ENCODE measurements around the gene MUC4. TPM values are rescaled to one million over a fixed set of nuclear protein-coding genes. Genes with fewer than 3 reads are reported as not detected.
"Not testable (repeated sequence)": the region's sequence is repeated elsewhere in the genome, so short reads cannot be mapped to it uniquely, and the experiment has no call there.

The MUC4 gene
- total RNA-seq, 1 experiment from 2014 or later: not detected

GRCh38 chr3:195752546-195753331 lies 59.0 kb downstream of the MUC4 start:
- Histone ChIP-seq H3K27me3 (replicated peaks) (peaks cover 19% of the 10 kb centered on the region), H3K4me3 (no peak overlapping the region), H3K27ac (no peak overlapping the region), H3K36me3 (no peaks in the 10 kb centered on the region), H3K9me3 (replicated peaks) (no peaks in the 10 kb centered on the region), H3K4me1 (replicated peaks) (no peaks in the 10 kb centered on the region; the same call in 1 of the 2 replicates)
- no peak for DNase-seq (ENCODE audit: low read depth in 1 of 2, low spot score in 2 of 2)

DNA sequence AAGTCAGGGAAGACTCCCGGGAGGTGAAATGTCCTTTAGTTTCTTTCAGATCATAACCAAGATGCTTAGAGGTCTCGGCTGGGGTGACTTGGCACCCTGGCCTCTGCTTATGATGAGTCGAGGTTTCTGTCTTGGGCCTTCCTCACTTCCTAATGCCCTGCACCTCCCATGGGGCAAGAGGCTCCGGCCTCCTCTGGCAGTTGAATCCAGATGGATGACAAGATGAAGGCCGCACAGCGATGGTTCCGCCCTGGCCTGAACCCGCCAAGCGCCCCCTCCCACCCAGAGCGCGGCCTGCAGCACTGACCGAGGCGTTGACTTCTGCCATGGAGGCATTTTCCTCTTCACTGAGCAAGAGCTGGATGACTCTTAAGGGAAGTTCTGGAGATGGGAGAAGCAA lies 59.7 kb downstream of the MUC4 start:
- Histone ChIP-seq H3K27me3 (replicated peaks) (peaks cover 23% of the 10 kb centered on the region), H3K27ac (no peak overlapping the region), H3K9me3 (replicated peaks) (no peaks in the 10 kb centered on the region), H3K36me3 (no peaks in the 10 kb centered on the region), H3K4me3 (no peak overlapping the region), H3K4me1 (replicated peaks) (no peaks in the 10 kb centered on the region; the same call in 1 of the 2 replicates)
- no peak for DNase-seq (ENCODE audit: low read depth in 1 of 2, low spot score in 2 of 2)

GRCh38 chr3:195751560-195751959 lies 60.2 kb downstream of the MUC4 start:
- no peak overlapping the region for H3K27ac ChIP-seq
- H3K36me3 ChIP-seq: no peaks in the 10 kb centered on the region
- DNase-seq (ENCODE audit: low read depth in 1 of 2, low spot score in 2 of 2): no peak

GRCh38 chr3:195750797-195751520 lies 60.8 kb downstream of the MUC4 start:
- no peak overlapping the region for H3K27ac ChIP-seq
- no peak overlapping the region for H3K4me3 ChIP-seq
- no peak for DNase-seq (ENCODE audit: low read depth in 1 of 2, low spot score in 2 of 2)
- no peaks in the 10 kb centered on the region for H3K9me3 ChIP-seq (replicated peaks)
- peaks cover 23% of the 10 kb centered on the region for H3K27me3 ChIP-seq (replicated peaks)
- no peaks in the 10 kb centered on the region for H3K4me1 ChIP-seq (replicated peaks)
- no peaks in the 10 kb centered on the region for H3K36me3 ChIP-seq

More at GRCh38 chr3:195751560-195751959, 60.2 kb downstream of the MUC4 start:
- H3K4me1 ChIP-seq (replicated peaks): no peaks in the 10 kb centered on the region
- no peak overlapping the region for H3K4me3 ChIP-seq
- H3K27me3 ChIP-seq (replicated peaks): peaks cover 24% of the 10 kb centered on the region
- H3K9me3 ChIP-seq (replicated peaks): no peaks in the 10 kb centered on the region

DNA sequence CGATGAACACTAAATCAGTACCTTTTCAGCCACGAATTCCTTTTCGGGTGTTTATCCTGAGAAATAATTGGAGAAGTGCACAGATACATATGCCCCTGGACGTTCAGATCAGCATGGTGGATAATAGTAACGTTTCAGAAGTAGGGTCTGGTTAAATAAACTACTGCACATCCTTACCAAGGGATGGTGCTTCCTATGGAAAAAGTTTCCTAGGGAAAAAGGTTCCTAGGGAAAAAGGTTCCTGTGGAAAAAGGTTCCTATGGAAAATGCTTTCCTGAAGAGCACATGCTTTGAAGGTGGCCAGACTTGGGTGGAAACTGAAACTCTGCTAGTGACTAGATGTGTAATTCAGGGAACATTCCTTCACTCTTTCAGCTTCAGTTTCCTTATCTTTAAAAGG lies 62.6 kb downstream of the MUC4 start:
- H3K4me1 ChIP-seq (replicated peaks); H3K36me3 ChIP-seq; H3K27ac ChIP-seq; H3K4me3 ChIP-seq; DNase-seq (ENCODE audit: low read depth in 1 of 2, low spot score in 2 of 2); H3K9me3 ChIP-seq (replicated peaks): not testable (repeated sequence)
- peaks cover 38% of the 10 kb centered on the region for H3K27me3 ChIP-seq (replicated peaks)

GRCh38 chr3:195748661-195749060 lies 63.1 kb downstream of the MUC4 start:
- DNase-seq (ENCODE audit: low read depth in 1 of 2, low spot score in 2 of 2): no peak
- H3K4me1 ChIP-seq (replicated peaks): no peaks in the 10 kb centered on the region
- no peak overlapping the region for H3K4me3 ChIP-seq
- H3K27ac ChIP-seq: no peak overlapping the region
- no peaks in the 10 kb centered on the region for H3K9me3 ChIP-seq (replicated peaks)
- no peaks in the 10 kb centered on the region for H3K36me3 ChIP-seq
- H3K27me3 ChIP-seq (replicated peaks): peaks cover 38% of the 10 kb centered on the region

DNA sequence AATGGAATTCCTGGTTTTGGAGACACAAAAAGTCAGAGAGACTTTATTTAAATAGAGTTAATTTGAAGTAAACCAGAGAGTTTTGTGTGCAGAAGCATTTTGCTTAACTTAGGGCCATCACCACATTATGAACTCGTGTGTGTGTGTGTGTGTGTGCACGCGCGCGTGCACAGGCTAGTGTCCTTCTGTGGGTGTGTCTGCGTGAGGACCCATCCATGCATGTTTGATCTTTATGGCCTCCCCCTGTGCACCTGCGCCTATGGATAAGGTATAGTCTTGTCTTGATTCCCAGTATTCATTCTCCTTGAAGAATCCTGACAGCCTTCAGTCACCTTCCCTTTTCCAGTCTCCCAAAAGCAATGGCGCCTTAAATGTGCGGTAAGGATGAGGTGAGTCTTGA lies 65.0 kb downstream of the MUC4 start:
- no peaks in the 10 kb centered on the region for H3K4me1 ChIP-seq (replicated peaks)
- no peak for DNase-seq (ENCODE audit: low read depth in 1 of 2, low spot score in 2 of 2)
- no peaks in the 10 kb centered on the region for H3K36me3 ChIP-seq
- no peak overlapping the region for H3K27ac ChIP-seq
- H3K4me3 ChIP-seq: no peak overlapping the region
- no peaks in the 10 kb centered on the region for H3K9me3 ChIP-seq (replicated peaks)
- H3K27me3 ChIP-seq (replicated peaks): peaks cover 48% of the 10 kb centered on the region

GRCh38 chr3:195746346-195746745 lies 65.4 kb downstream of the MUC4 start:
- Histone ChIP-seq H3K27me3 (replicated peaks) (peaks cover 48% of the 10 kb centered on the region), H3K27ac (no peak overlapping the region), H3K9me3 (replicated peaks) (no peaks in the 10 kb centered on the region), H3K4me3 (no peak overlapping the region), H3K36me3 (no peaks in the 10 kb centered on the region), H3K4me1 (replicated peaks) (no peaks in the 10 kb centered on the region)
- no peak for DNase-seq (ENCODE audit: low read depth in 1 of 2, low spot score in 2 of 2)

DNA sequence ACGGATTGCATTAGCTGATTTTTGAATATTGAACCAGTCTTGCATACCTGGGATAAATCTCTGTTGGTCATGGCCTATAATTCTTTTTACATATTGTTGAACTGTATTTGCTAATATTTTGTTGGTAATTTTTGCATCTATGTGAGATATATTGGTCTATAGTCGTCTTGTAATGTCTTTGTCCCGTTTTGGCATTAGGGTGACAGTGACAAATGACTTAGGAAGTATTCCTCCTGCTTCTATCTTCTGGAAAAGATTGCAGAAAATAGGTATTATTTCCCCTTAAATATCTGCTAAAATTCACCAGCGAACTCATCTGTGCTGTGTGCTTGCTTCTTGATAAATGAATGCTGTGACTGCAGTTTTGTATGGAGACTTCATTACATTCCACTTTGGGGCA lies 67.3 kb downstream of the MUC4 start:
- peaks cover 53% of the 10 kb centered on the region for H3K27me3 ChIP-seq (replicated peaks)
- no peak for DNase-seq (ENCODE audit: low read depth in 1 of 2, low spot score in 2 of 2)

DNA sequence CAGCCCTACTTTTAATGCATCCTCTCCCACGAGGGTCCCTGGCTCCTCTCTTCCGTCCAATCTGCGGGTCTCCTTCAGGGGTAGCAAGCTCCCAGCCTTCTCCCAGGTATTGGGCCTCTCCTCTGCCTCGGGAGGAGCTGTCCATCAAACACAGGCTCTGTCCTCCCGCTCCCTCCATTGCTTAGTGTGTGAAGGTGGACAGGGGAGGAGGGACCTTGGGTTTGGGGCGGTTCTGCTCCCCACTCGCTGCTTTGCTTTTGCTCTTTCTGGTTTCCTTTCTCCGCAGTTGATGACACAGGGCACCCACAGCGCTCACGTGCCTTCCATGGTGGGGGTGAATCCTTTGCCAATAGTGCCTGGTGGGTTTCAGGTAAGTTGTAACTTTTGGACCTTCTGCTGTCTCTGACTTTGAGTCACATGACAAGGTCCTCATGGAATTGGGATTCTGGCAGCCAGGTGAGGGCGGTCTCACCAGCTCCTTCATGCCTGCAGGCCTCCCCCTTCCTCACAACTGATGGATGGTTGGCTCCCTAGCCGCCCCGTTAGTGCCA lies 72.1 kb downstream of the MUC4 start:
- Histone ChIP-seq H3K27me3 (replicated peaks) (peaks cover 39% of the 10 kb centered on the region), H3K4me1 (replicated peaks) (no peaks in the 10 kb centered on the region), H3K4me3 (no peak overlapping the region), H3K9me3 (replicated peaks) (no peaks in the 10 kb centered on the region), H3K27ac (no peak overlapping the region), H3K36me3 (no peaks in the 10 kb centered on the region)
- DNase-seq (ENCODE audit: low read depth in 1 of 2, low spot score in 2 of 2): no peak

More for the DNA sequence above, 67.3 kb downstream of the MUC4 start:
- H3K4me3 ChIP-seq: no peak overlapping the region
- no peaks in the 10 kb centered on the region for H3K36me3 ChIP-seq
- no peaks in the 10 kb centered on the region for H3K4me1 ChIP-seq (replicated peaks)
- H3K27ac ChIP-seq: no peak overlapping the region
- no peaks in the 10 kb centered on the region for H3K9me3 ChIP-seq (replicated peaks)

- no peaks in the 10 kb centered on the region for H3K36me3 ChIP-seq
Measured at GRCh38 chr3:195738274-195739044, 73.3 kb downstream of the MUC4 start.

DNA sequence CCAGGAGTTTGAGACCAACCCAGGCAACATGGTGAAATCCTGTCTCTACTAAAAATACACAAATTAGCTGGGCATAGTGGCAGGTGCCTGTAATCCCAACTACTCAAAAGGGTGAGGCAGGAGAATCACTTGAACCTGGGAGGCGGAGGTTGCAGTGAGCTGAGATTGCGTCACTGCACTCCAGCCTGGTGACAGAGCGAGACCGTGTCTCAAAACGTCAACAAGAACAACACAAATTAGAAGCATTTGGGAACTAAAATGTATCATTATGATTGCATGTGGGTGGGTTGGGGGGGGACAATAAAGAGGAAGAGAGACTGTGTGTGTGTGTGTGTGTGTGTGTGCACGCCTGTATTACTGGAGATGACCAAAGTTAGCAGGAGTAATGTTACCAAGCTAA lies 73.9 kb downstream of the MUC4 start:
- not testable (repeated sequence) for H3K27ac ChIP-seq; H3K9me3 ChIP-seq (replicated peaks); H3K36me3 ChIP-seq; DNase-seq (ENCODE audit: low read depth in 1 of 2, low spot score in 2 of 2); H3K4me1 ChIP-seq (replicated peaks); H3K4me3 ChIP-seq
- H3K27me3 ChIP-seq (replicated peaks): peaks cover 43% of the 10 kb centered on the region

More at GRCh38 chr3:195738274-195739044, 73.3 kb downstream of the MUC4 start:
- Histone ChIP-seq H3K27ac (no peak overlapping the region), H3K27me3 (replicated peaks) (peaks cover 39% of the 10 kb centered on the region), H3K9me3 (replicated peaks) (no peaks in the 10 kb centered on the region), H3K4me1 (replicated peaks) (no peaks in the 10 kb centered on the region), H3K4me3 (no peak overlapping the region)
- no peak for DNase-seq (ENCODE audit: low read depth in 1 of 2, low spot score in 2 of 2)

GRCh38 chr3:195736866-195737490 lies 74.8 kb downstream of the MUC4 start:
- no peaks in the 10 kb centered on the region for H3K36me3 ChIP-seq
- no peaks in the 10 kb centered on the region for H3K9me3 ChIP-seq (replicated peaks)
- H3K27me3 ChIP-seq (replicated peaks): peaks cover 40% of the 10 kb centered on the region
- DNase-seq (ENCODE audit: low read depth in 1 of 2, low spot score in 2 of 2): no peak
- no peak overlapping the region for H3K4me3 ChIP-seq
- no peak overlapping the region for H3K27ac ChIP-seq
- no peaks in the 10 kb centered on the region for H3K4me1 ChIP-seq (replicated peaks)
